GM23248 (cell line): ENCODE measurements around the gene PACC1.

Experiments
- EZH2 ChIP-seq: fragments of 200-600 bp; sonication (generic); IDR thresholded peaks from 2 replicates; pipeline ENCODE4 v1.6.1; 2018; ENCODE audit warnings: antibody characterized with exemption, mild to moderate bottlenecking; ENCODE audit not compliant: insufficient read depth, poor library complexity, severe bottlenecking
- EZH2phosphoT487 ChIP-seq: fragments of 200-600 bp; sonication (generic); IDR thresholded peaks from 2 replicates; pipeline ENCODE4 v1.6.1; 2018; ENCODE audit warnings: antibody characterized with exemption, moderate library complexity, mild to moderate bottlenecking, low read depth; ENCODE audit not compliant: insufficient read depth

- no peak for TF ChIP-seq EZH2phosphoT487
- no peak for TF ChIP-seq EZH2
Observed at GRCh38 chr1:212447478-212447877, 32.8 kb upstream of the PACC1 start.
